Loucy (cell line): ENCODE data around the gene CXCL14.

Experiments used
- H2AFZ ChIP-seq: fragments of 200-600 bp; sonication (generic); 2 replicates; pipeline ENCODE4 v1.6.0; 2016; ENCODE audit warnings: antibody characterized with exemption, mild to moderate bottlenecking, low read length, moderate library complexity
- H3F3A ChIP-seq: fragments of 200-600 bp; 2 replicates; pipeline ENCODE4 v1.6.0; 2016; ENCODE audit warnings: antibody characterized with exemption, low read depth, mild to moderate bottlenecking
- H3K27me3 ChIP-seq: fragments of 200-600 bp; sonication (generic); 2 replicates; pipeline ENCODE4 v1.6.1; 2014; ENCODE audit warnings: low read length, mild to moderate bottlenecking; ENCODE audit not compliant: insufficient read depth, poor library complexity, severe bottlenecking
- H3K36me3 ChIP-seq: fragments of 200-600 bp; sonication (generic); 2 replicates; pipeline ENCODE4 v1.6.1; 2016; ENCODE audit warnings: low read length; ENCODE audit not compliant: insufficient read depth
- H3K4me1 ChIP-seq: fragments of 200-600 bp; sonication (generic); 2 replicates; pipeline ENCODE4 v1.5.1; 2014; ENCODE audit warnings: low read length, mild to moderate bottlenecking; ENCODE audit not compliant: insufficient read depth, poor library complexity, severe bottlenecking
- H3K4me2 ChIP-seq: fragments of 200-600 bp; sonication (generic); 2 replicates; pipeline ENCODE4 v1.6.0; 2014; ENCODE audit warnings: antibody characterized with exemption, low read length, low read depth, mild to moderate bottlenecking; ENCODE audit not compliant: poor library complexity, severe bottlenecking
- H3K4me3 ChIP-seq: fragments of 200-600 bp; sonication (generic); 2 replicates; pipeline ENCODE4 v1.5.1; 2014; ENCODE audit warnings: low read length, mild to moderate bottlenecking, mixed read lengths; ENCODE audit not compliant: poor library complexity, severe bottlenecking
- H3K79me2 ChIP-seq: fragments of 200-600 bp; sonication (generic); 2 replicates; pipeline ENCODE4 v1.6.1; 2014; ENCODE audit warnings: low read length; ENCODE audit not compliant: insufficient read depth
- H3K9ac ChIP-seq: fragments of 200-600 bp; sonication (generic); 2 replicates; pipeline ENCODE4 v1.6.0; 2014; ENCODE audit warnings: mild to moderate bottlenecking, low read depth, low read length, moderate library complexity; ENCODE audit not compliant: poor library complexity, severe bottlenecking
- H3K9me2 ChIP-seq: fragments of 200-600 bp; sonication (generic); replicated peaks from 2 replicates; pipeline ENCODE4 v1.6.1; 2016; ENCODE audit warnings: low read depth, low read length, mixed read lengths
- H3K9me3 ChIP-seq: fragments of 200-600 bp; sonication (generic); 2 replicates; pipeline ENCODE4 v1.6.1; 2014; ENCODE audit warnings: mild to moderate bottlenecking, antibody characterized with exemption, low read length, low read depth; ENCODE audit not compliant: insufficient read depth
- H4K20me1 ChIP-seq: fragments of 200-600 bp; sonication (generic); 2 replicates; pipeline ENCODE4 v1.6.0; 2014; ENCODE audit warnings: antibody characterized with exemption, low read length, mild to moderate bottlenecking; ENCODE audit not compliant: insufficient read depth, poor library complexity, severe bottlenecking
- CTCF ChIP-seq: fragments of 200-600 bp; sonication (generic); conservative IDR thresholded peaks from 2 replicates; pipeline ENCODE4 v1.5.1; 2014; ENCODE audit warnings: mild to moderate bottlenecking, antibody characterized with exemption, low read length
- EZH2phosphoT487 ChIP-seq: fragments of 200-600 bp; IDR thresholded peaks from 2 replicates; pipeline ENCODE4 v1.6.1; 2018; ENCODE audit warnings: antibody characterized with exemption, mild to moderate bottlenecking, moderate library complexity, borderline replicate concordance

The CXCL14 gene

GRCh38 chr5:135521964-135522363 is 56.8 kb downstream of the CXCL14 start:
- Histone ChIP-seq H3K9me3 (no peaks in the 10 kb centered on the region), H3K9me2 (no peaks in the 10 kb centered on the region), H3K27me3 (no peaks in the 10 kb centered on the region), H4K20me1 (no peaks in the 10 kb centered on the region), H3K36me3 (no peaks in the 10 kb centered on the region), H3F3A (no peaks in the 10 kb centered on the region), H2AFZ (no peak overlapping the region), H3K4me2 (no peak overlapping the region), H3K9ac (no peak overlapping the region), H3K4me3 (no peak overlapping the region), H3K79me2 (no peaks in the 10 kb centered on the region), H3K4me1 (no peaks in the 10 kb centered on the region)
- TF ChIP-seq EZH2phosphoT487 (no peak), CTCF (no peak)
